Stimulated activated CD4-positive, alpha-beta T cell treated with anti-CD3 and anti-CD28 coated beads, Interleukin-15, amount 100 ng/mL, for 48 hours (primary cell): ENCODE data around the gene MYH7B.

Experiments
- DNase-seq, 2 donors: peaks; one replicate each; pipeline ENCODE4 v3.0.0-alpha.2; 2020; ENCODE audit warnings: low read depth in 2 of 2

MYH7B gene

DNA sequence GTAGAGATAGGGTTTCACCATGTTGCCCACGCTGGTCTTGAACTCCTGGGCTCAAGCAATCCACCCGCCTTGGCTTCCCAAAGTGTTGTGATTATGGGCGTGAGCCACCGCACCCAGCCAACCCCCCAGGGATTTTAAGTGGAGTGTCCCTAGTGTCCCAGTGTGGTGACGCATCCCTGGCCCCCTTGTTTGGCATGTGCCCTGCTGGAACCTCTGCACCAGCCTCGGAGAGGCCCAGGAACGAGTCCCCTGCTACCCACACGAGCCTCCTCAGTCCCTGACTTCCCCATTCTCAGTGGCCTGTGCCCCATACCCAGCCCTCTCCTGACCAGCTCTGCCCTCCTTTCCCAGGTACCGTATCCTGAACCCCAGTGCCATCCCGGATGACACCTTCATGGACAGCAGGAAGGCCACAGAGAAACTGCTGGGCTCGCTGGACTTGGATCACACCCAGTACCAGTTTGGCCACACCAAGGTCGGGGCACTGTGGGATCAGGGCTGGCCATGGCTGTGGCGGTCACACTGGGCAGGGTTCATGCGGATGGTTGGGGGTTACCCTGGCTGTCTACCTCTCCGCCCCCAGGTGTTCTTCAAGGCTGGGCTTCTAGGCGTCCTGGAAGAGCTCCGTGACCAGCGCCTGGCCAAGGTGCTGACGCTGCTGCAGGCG, 37.2 kb downstream of the MYH7B start:
- no peak for DNase-seq

DNA sequence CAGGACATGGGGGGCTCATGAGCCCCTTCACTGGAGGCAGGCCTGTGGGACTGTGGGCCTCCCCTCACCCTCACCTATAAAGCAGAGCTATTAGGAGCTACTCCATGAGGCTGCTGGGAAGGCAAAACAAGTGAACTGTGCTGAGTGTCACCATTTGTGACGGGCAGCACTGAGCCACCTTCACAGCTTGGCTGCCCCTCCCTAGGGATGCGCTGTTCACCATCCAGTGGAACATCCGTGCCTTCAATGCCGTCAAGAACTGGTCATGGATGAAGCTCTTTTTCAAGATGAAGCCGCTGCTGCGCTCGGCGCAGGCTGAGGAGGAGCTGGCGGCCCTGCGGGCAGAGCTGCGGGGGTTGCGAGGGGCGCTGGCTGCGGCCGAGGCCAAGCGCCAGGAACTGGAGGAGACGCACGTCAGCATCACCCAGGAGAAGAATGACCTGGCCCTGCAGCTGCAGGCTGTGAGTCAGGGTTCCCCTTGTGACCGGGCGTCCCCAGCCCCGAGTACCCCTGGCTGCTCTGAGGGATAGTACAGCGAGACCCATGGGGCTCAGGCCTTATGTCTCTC, 38.4 kb downstream of the MYH7B start:
- DNase-seq: no peak

DNA sequence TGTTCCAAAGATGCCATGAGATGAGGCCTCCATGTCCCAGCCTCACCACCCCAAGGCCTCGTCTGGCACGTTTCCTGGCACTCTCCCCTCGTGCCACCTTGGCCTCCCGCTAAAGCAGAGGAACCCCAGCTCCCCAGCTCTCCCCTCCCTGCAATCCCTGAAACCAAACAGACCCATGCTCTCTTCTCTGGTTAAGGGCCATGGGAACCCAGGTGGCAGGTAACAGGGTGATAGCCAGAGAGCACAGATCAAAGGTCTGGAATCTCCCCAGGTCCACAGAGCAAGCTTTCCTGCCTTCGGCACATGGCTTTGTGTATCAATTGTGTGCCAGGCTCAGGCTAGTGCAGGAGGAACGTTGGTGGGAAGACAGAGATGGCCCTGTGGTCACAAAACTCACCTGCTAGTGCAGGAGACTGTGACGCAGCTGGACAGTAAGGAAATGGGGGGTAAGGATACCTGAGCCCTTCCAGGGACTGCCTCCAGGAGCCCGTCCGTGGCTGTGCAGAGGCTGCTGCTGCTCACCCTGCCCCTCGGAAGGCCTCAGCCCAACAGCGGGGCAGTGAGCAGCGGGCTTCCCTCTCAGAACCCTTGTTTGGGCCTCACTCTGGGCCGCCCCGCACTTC, 39.0 kb downstream of the MYH7B start:
- DNase-seq: no peak

DNA sequence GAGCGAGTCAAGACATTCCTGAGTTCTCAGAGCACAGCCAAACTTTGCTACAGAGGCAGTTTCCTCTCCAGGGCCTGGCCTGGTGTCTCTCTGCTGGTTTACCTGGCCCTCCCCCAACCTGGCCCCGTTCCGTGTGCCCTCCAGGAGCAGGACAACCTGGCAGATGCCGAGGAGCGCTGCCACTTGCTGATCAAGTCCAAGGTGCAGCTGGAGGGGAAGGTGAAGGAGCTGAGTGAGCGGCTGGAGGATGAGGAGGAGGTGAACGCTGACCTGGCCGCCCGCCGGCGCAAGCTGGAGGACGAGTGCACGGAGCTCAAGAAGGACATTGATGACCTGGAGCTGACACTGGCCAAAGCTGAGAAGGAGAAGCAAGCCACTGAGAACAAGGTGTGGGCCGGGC, 39.5 kb downstream of the MYH7B start:
- no peak for DNase-seq

DNA sequence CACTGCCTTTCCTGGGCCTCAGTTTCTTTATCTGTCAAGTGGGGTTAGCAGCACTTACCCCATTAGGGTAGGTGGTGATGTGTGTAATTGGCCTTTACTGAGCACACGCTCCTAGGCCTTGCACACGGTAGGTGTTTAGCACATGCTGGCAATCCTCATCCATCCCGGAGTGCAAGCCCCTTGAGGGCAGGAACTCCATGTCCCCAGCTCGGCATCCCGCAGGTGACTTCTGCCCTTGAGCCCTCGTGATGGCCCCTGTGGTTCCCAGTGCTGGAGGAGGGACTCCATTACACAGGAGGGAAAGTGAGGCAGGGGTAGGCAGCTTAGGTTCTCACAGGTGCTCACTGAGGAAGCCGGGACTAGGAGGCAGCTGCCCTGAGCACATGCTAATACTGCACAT, 40.0 kb downstream of the MYH7B start:
- no peak for DNase-seq

DNA sequence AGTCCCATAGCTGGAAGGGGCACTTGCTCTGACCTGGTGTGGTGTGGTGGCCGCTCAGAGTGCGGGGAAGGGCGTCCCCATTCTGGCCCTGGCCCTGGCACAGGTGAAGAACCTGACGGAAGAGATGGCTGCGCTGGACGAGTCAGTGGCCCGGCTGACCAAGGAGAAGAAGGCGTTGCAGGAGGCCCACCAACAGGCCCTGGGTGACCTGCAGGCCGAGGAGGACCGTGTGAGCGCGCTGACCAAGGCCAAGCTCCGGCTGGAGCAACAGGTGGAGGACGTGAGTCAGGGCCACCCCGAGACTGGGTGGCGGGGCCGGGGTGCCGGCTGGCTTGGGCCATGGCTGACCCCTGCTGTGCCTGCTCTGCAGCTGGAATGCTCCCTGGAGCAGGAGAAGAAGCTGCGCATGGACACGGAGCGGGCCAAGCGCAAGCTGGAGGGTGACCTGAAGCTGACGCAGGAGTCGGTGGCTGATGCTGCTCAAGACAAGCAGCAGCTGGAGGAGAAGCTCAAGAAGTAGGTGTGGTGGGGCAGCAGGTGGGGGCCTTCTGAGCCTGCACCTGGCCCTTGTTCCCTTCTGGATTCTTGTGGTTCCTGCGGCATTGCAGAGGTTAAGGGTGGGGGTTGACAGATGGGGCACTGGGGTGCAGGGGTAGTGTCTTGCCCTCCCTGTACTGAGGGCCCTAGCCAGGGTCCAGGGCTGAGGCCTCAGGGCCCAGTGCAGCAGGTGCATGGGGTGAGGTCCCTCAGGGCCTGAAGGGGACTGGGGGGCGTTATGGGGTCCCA, 40.8 kb downstream of the MYH7B start:
- no peak for DNase-seq

DNA sequence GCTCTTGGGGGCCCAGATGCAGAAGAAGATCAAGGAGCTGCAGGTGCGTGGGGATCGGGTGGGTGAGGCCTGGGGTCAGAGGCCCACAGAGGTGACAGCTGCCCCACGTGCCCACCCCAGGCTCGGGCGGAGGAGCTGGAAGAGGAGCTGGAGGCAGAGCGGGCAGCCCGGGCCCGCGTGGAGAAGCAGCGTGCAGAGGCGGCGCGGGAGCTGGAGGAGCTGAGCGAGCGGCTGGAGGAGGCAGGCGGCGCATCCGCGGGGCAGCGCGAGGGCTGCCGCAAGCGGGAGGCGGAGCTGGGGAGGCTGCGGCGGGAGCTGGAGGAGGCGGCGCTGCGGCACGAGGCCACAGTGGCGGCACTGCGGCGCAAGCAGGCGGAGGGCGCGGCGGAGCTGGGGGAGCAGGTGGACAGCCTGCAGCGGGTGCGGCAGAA, 41.5 kb downstream of the MYH7B start:
- no peak for DNase-seq

DNA sequence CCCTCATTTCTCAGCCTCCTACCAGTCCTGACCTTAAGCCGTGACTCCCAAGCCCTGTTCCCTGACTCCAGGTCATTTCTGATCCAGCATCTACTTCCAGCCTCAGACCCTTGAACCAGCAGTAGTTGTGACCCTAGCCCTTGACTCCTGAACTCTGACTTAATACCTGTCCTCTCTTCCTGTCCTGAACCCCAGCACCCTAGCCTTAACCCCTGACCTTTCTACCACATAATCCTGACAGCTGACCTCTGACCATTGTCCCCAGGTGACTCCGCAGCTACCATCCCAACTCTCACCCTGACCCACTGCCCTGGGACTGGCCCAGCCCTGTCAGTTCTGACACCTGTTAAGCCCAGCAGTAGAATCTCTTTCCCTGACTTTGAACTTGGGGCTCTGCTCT, 42.1 kb downstream of the MYH7B start:
- no peak for DNase-seq

DNA sequence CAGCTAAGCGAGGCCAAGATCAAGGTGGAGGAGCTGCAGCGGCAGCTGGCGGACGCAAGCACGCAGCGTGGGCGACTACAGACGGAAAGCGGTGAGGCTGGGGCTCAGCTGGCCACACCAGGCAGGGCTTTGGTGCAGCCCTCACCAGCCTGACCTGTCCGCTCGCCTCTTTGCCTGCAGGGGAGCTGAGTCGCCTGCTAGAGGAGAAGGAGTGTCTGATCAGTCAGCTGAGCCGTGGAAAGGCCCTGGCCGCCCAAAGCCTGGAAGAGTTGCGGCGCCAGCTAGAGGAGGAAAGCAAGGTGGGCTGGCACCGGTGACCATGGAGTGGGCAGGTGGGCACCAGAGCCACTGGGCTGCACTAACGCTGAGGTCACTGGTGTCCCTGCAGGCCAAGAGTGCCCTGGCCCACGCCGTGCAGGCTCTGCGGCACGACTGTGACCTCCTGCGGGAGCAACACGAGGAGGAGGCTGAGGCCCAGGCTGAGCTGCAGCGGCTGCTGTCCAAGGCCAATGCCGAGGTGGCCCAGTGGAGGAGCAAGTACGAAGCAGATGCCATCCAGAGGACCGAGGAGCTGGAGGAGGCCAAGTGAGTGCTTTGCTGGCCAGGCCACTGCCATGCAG, 42.8 kb downstream of the MYH7B start:
- no peak for DNase-seq

DNA sequence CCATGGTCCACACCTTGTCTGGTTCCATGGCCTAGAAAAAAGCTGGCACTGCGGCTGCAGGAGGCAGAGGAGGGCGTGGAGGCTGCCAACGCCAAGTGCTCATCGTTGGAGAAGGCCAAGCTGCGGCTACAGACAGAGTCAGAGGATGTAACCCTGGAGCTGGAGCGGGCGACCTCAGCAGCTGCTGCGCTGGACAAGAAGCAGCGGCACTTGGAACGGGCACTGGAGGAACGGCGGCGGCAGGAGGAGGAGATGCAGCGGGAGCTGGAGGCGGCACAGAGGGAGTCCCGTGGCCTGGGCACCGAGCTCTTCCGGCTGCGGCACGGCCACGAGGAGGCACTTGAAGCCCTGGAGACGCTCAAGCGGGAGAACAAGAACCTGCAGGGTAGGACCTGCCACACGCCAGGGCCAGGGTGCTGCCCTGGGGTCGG, 43.4 kb downstream of the MYH7B start:
- no peak for DNase-seq

DNA sequence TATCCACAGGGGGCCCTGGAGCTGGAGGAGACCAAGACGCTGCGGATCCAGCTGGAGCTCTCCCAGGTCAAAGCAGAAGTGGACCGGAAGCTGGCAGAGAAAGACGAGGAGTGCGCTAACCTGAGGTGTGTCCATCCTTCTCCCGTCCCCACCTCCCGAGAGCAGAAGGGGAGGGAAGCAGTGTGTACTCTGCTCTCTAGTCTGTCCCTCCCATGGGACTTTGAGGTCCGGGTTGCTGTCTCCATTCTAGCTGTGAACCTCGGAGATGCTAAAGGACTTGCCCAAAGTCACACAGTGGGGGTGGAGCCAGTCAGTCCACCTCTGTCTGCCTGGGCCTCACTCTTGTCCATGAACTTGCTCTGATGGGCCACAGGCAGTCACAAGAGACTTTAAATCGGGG, 44.1 kb downstream of the MYH7B start:
- DNase-seq: no peak

DNA sequence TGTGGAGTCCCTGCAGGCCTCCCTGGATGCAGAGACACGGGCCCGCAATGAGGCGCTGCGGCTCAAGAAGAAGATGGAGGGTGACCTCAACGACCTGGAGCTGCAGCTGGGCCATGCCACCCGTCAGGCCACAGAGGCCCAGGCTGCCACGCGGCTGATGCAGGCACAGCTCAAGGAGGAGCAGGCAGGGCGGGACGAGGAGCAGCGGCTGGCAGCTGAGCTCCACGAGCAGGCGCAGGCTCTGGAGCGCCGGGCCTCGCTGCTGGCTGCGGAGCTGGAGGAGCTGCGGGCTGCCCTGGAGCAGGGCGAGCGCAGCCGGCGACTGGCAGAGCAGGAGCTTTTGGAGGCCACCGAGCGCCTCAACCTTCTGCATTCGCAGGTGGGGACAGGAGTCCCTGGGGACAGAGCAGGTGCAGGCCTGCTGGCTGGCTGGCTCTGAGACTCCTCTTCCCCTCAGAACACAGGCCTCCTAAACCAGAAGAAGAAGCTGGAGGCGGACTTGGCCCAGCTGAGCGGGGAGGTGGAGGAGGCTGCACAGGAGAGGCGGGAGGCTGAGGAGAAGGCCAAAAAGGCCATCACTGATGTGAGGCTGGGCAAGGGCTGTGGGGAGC, 44.7 kb downstream of the MYH7B start:
- DNase-seq: no peak

DNA sequence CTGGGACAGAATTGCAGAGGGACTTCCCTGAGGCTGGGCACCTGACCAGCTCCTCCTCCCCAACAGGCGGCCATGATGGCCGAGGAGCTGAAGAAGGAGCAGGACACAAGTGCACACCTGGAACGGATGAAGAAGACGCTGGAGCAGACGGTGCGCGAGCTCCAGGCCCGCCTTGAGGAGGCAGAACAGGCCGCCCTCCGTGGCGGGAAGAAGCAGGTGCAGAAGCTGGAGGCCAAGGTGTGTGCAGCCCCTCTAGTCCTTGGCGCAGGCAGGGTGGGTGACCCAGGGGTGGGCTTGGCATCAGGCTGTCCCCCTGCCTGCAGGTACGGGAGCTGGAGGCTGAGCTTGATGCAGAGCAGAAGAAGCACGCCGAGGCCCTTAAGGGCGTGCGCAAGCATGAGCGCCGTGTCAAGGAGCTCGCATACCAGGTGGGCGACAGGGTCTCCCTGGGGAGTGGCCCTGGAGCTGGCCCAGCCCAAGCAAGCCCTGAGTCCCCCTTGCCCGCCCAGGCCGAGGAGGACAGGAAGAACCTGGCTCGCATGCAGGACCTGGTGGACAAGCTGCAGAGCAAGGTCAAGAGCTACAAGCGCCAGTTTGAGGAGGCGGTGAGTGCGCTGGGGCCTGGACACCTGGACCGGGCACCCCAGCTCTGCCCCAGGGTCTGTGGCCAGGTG, 45.4 kb downstream of the MYH7B start:
- no peak for DNase-seq

DNA sequence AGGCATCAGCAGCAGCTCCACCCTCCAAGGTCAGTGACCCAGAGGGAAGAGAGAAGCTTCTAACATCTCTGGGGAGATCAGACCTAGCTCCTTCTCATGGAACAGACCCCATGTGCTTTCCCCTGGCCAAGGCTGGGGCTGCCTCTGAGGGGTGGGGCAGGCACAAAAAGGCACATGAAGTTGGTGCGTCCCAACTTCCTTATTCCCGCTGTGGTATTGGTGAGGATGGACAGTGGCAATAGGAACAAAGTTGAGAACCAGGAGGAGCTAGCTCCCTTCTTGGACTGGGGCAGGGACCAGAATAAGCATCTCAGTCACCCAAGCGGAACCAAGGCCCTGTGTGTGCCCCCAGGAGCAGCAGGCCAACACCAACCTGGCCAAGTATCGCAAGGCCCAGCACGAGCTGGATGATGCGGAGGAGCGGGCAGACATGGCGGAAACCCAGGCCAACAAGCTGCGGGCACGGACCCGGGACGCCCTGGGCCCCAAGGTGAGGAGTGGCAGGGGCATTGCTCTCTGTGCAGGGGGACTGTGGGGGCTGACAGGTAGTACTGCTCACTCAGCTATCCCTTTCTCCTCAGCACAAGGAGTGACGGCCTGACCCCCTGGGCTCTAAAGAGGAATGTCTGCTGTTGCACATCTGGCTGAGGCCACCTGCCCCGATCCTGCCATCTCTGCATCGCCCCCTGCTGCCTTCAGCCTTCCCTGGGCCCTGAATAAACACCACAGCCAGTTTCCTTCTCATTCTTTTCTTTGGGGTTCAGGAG, 46.1 kb downstream of the MYH7B start:
- no peak for DNase-seq

DNA sequence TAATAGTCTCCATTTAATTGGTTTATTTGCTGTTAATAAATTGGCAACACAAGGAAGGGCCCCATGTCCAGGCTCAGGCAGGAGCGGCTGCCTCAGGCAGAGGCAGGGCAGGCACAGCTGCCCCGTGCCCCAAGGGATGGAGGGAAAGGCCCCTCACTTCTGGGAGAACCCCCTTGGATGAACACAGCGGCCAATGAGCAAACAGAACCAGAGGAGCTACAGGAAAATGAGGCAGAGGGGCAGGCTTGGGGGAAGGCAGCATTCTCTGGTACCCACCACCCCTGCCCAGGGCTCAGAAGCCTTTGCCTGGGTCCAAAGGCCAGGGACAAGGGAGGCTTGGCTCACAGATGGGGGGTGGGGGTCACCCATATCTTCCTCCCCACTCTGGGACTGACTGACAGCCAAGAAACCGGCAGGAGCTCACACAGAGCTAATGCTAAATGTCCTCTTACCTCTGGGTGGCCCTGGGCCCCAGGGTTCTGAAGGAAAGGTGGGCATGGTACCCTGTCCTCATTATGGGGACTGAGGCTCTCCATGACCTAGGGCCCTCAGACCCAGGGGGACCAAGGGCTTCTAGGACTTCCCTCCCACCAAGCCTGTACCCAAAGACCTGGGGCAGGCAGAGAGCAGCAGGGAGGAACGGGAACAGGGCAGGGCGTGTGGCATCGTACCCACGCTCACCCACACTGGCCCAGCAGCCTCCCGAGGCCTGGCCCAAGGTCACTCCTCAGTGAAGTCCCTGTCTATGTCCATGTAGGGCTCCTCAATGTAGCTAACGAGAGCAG, 47.0 kb downstream of the MYH7B start:
- DNase-seq: no peak

DNA sequence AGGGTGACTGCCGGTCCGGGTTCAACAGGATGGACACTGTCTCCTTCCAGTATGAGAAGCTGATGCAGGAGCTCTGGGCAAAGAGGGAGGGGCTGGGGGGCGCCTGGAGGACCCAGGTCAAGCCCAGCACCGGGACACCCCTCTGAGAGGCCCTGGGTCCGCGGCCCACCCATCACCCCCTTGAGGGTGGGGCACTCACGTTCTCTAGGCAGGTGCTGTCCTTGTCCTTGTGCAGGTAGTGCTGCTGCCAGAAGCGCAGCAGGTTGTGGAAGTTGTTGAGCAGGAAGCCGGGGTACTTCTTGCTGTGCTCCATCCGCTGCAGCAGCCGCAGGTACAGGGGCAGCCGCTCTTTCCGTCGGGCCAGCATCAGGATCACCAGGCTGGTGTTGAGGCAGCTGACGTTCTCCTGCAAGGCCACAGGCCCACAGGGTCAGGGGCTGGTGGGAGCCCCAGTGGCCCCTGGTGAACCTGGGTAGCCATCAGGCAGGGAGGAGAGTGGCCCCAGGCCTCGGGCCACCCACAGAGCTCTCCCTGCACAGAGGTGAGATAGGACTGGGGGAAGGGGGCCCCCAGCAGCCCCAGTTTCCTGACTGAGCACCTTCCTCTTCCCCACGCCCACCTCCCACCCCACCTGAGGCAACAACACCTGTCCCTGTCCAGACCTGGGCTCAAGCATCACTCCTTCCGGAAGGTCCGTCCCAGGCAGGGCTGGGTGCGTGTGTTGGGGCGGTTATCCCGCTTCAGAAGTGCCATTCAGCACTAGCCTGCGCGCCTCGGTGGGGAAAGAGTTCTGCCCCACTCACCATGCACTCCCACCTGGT, 47.8 kb downstream of the MYH7B start:
- DNase-seq: no peak

DNA sequence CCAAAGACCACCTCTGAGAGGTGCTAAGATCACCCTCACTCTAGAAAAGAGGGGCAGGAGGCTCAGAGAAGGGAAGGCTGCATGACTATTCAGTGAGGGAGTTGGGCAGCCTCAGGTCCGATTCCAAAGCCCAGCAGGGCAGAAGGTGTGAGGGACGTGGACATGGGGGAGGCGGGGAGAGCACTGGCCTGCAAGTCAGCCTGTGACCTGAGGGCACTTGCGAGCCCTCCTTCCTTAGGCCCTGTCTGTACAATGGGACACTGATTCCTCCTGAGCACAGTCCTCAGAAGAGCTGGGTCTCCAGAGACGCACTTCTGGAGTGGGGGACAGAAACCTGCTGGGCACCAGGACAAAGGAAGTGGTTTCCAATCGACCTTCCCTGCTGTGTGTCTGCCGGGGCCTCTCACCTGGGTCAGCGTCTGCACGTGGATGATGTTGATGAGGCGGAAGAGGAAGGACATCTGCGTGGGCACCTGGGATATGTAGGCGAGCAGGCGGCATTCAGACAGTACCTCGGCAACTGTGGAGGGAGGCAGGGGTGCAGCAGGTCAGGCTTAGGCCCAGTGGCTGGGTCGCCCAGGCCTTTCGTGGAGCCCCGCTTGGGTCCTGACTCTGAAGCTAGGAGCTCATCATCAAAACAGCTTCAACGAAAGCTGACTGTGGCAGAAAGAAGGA, 48.5 kb downstream of the MYH7B start:
- no peak for DNase-seq

DNA sequence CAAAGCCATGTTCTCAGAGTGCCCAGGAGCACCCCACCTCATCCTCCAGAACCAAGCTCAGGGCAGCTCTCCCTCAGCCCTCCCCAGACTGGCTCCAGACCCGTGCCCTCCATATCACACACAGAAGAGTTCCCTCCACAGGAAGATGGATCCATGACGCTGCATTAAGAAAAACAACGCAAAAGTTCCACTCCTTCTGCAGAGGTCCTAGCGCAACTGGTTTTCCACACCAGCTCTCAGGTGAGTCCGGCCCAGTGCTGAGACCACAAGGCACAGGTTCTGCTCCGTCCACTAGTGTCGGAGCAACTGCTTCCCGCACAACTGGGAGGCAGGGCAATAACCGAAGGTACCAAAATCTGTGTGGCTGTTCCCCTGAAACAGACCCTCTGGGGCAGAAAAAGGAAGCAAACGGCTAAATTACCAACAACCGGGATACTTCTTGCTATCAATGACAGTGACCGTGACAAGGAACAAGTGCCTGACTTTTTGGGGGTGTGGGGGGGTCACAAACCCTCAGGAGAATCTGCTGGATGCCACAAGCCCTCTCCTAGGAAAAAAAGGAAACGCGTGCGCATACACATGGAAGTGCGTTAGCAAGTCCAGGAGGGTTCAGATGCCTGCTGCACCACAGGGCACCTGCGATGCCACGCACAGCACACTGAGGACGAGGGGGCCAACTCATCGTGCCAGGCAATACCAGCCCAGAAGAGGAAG, 49.2 kb downstream of the MYH7B start:
- DNase-seq: no peak
